Esophagus (tissue), 2 donors: Measurements from ENCODE around the gene RAB11B. TPM values are rescaled to one million over a fixed set of nuclear protein-coding genes. Genes with fewer than 3 reads are reported as not detected.
A peak's percentile ranks its signal among the peaks of the same experiment; 100 is the strongest.
"Not testable (repeated sequence)": the region's sequence is repeated elsewhere in the genome, so short reads cannot be mapped to it uniquely, and the experiment has no call there.

Source experiments
- H3K27ac ChIP-seq, 2 donors: one replicate each; pipeline ENCODE4 v1.5.1; 2013; ENCODE audit warnings: low read depth in 2 of 2, mild to moderate bottlenecking in 2 of 2, inconsistent platforms in 1 of 2, low read length in 1 of 2, moderate library complexity in 1 of 2
- H3K27me3 ChIP-seq, 2 donors: one replicate each; pipeline ENCODE4 v1.6.1; 2013; ENCODE audit warnings: low read length in 2 of 2, control low read depth in 1 of 2, mild to moderate bottlenecking in 1 of 2; ENCODE audit not compliant: insufficient read depth in 2 of 2, control insufficient read depth in 1 of 2
- H3K36me3 ChIP-seq, 2 donors: one replicate each; pipeline ENCODE4 v1.6.1; 2013; ENCODE audit warnings: low read length in 1 of 2; ENCODE audit not compliant: control insufficient read depth in 2 of 2, insufficient read depth in 2 of 2
- H3K4me1 ChIP-seq, 2 donors: one replicate each; pipeline ENCODE4 v1.6.1; 2013; ENCODE audit warnings: low read length in 1 of 2; ENCODE audit not compliant: control insufficient read depth in 2 of 2, insufficient read depth in 2 of 2
- H3K4me3 ChIP-seq, 2 donors: one replicate each; pipeline ENCODE4 v1.5.1; 2013; ENCODE audit warnings: low read length in 2 of 2, mild to moderate bottlenecking in 2 of 2, low read depth in 1 of 2, moderate library complexity in 1 of 2
- H3K9me3 ChIP-seq, 2 donors: one replicate each; pipeline ENCODE4 v1.6.1; 2013; ENCODE audit warnings: mild to moderate bottlenecking in 2 of 2, low read depth in 1 of 2, low read length in 1 of 2, moderate library complexity in 1 of 2; ENCODE audit not compliant: control insufficient read depth in 2 of 2, insufficient read depth in 1 of 2
- WGBS, 2 donors: extraction: QIAGEN DNeasy Blood & Tissue Kit; methylation state at CpG; one replicate each; pipeline ENCODE4 v1.1.7; 2013; 5-methylcytosine and 5-hydroxymethylcytosine counted together
- polyA plus RNA-seq, 2 donors: library from polyadenylated mRNA; stranded (reverse); fragments of 200-250 nt; gene quantifications; one replicate each; pipeline ENCODE4 v1.2.3, GENCODE V29; 2013
- donor health status: healthy with polysubstance abuse.
- donor health status: Bipolar disorder and iron deficiency.

The RAB11B gene
- polyA plus RNA-seq, 2 donors: 60.8 to 75.3 TPM

DNA sequence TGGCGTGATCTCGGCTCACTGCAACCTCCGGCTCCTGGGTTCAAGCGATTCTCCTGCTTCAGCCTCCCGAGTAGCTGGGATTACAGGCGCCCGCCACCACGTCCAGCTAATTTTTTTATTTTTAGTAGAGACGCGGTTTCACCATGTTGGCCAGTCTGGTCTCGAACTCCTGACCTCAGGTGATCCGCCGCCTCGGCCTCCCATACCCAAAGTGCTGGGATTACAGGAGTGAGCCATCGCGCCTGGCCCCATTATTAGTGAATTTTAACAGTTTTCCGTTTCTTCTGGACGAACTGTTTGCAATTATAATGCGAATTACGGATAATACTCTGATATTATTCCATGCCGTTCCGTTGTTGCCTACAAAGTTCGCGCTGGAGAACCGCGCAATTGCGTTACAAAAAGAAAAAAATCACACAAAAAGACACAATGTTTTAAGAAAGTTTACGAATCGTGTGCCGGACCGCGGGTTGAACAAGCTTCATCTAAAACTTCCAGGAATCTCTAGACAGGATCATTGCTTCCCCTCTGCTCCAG, 54.0 kb downstream of the RAB11B start:
- peak overlapping the region; percentile 41 to 42 for H3K4me3 ChIP-seq

GRCh38 chr19:8444677-8445487, 54.7 kb downstream of the RAB11B start, which contains the start of gene HNRNPM:
TSS of gene HNRNPM (plus strand) at chr19:8444975. CDS start at chr19:8444999, 24 bp downstream.
- no peaks in the 10 kb centered on the region for H3K27me3 ChIP-seq
- peaks cover 0 to 12% of the 10 kb centered on the region in 2 donors for H3K4me1 ChIP-seq
- peak within 1 kb of the TSS; percentile 94 to 98 for H3K27ac ChIP-seq
- peak within 1 kb of the TSS; percentile 87 to 97 for H3K4me3 ChIP-seq
- H3K36me3 ChIP-seq: peaks cover 0 to 3% of the 10 kb centered on the region in 2 donors
- WGBS, 2 donors: 0% methylated on average over 82 to 93 of the region's 93 CpGs
- no peaks in the 10 kb centered on the region for H3K9me3 ChIP-seq

More for the DNA sequence above, 54.0 kb downstream of the RAB11B start:
- 25 to 27% methylated on average over 32 of the region's 32 CpGs for WGBS, 2 donors
- H3K36me3 ChIP-seq, H3K27me3 ChIP-seq, H3K4me1 ChIP-seq, H3K9me3 ChIP-seq: not testable (repeated sequence)
- H3K27ac ChIP-seq: peak overlapping the region; percentile 91 to 94

DNA sequence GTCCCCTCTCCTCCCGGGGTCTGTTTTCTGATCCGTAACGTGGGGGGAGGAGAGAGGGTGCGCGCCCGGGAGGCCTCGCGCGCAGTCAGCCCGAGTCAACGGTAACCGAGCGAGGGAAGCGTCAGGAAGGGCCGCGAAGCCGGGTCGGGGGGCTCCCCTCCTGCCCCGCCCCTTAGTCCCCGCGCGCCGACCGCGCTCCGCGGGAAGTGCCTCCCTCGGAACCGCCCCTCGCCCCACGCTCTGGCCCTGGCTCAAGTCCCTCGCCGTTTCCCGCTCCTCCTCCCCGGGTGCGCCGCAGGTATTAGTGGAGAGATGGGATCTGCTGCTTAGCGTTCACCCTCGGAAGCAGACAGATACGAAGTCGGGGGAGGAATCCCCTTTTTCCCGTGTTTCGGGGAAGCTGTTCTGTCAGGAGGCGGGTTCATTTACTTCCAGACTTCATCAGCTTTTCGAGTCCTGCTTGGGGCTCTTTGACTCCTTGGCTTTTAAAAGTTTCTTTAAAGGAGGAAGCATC, 55.4 kb downstream of the RAB11B start:
- Histone ChIP-seq H3K27me3 (no peaks in the 10 kb centered on the region), H3K4me1 (peaks cover 0 to 18% of the 10 kb centered on the region in 2 donors), H3K9me3 (no peaks in the 10 kb centered on the region), H3K4me3 (peak overlapping the region; percentile 87 to 97), H3K36me3 (peaks cover 0 to 3% of the 10 kb centered on the region in 2 donors), H3K27ac (peak overlapping the region; percentile 94 to 98)
- 0 to 1% methylated on average over 43 to 45 of the region's 45 CpGs for WGBS, 2 donors

GRCh38 chr19:8446061-8446709, 56.0 kb downstream of the RAB11B start:
- H3K27ac ChIP-seq: peak overlapping the region; percentile 94 to 98
- WGBS, 2 donors: 19 to 23% methylated on average over 16 of the region's 16 CpGs
- H3K27me3 ChIP-seq: no peaks in the 10 kb centered on the region
- H3K9me3 ChIP-seq: no peaks in the 10 kb centered on the region
- H3K4me3 ChIP-seq: peak overlapping the region; percentile 87 to 97
- H3K4me1 ChIP-seq: peaks cover 0 to 18% of the 10 kb centered on the region in 2 donors
- peaks cover 0 to 3% of the 10 kb centered on the region in 2 donors for H3K36me3 ChIP-seq

GRCh38 chr19:8449830-8450229, 59.7 kb downstream of the RAB11B start:
- peak overlapping the region; percentile 54 to 82 for H3K27ac ChIP-seq
- no peaks in the 10 kb centered on the region for H3K9me3 ChIP-seq
- no peaks in the 10 kb centered on the region for H3K27me3 ChIP-seq
- H3K4me3 ChIP-seq: no peak overlapping the region
- peaks cover 4 to 6% of the 10 kb centered on the region in 2 donors for H3K36me3 ChIP-seq
- 51 to 56% methylated on average over 7 of the region's 8 CpGs for WGBS, 2 donors
- peaks cover 3 to 26% of the 10 kb centered on the region in 2 donors for H3K4me1 ChIP-seq

DNA sequence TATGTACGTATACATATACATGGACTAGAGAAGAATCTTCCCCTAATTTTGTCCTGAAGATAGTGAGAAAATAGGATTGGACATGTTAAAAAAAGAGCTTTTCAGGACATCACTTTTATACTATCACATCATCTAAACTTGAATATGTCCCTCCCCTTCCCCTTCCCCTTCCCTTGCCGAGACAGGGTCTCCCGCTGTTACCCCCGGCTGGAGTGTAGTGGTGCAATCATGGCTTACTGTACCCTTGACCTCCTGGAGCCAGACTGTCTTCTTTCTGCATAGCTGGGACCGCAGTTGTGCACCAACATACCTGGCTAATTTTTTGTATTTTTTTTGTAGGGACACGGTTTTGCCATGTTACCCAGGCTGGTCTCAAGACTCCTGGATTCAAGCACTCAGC, 61.2 kb downstream of the RAB11B start:
- Histone ChIP-seq H3K4me1 (peaks cover 3 to 25% of the 10 kb centered on the region in 2 donors), H3K36me3 (peaks cover 7 to 9% of the 10 kb centered on the region in 2 donors), H3K9me3 (no peaks in the 10 kb centered on the region), H3K27me3 (no peaks in the 10 kb centered on the region), H3K4me3 (no peak overlapping the region), H3K27ac (peak overlapping the region; percentile 12 to 67)
- WGBS, 2 donors: 60 to 68% methylated on average over 6 of the region's 6 CpGs

- peak overlapping the region; percentile 12 to 67 for H3K27ac ChIP-seq
- no peaks in the 10 kb centered on the region for H3K9me3 ChIP-seq
- H3K27me3 ChIP-seq: no peaks in the 10 kb centered on the region
- peaks cover 3 to 25% of the 10 kb centered on the region in 2 donors for H3K4me1 ChIP-seq
- peaks cover 7 to 10% of the 10 kb centered on the region in 2 donors for H3K36me3 ChIP-seq
- WGBS, 2 donors: 38 to 42% methylated on average over 3 of the region's 3 CpGs
- no peak overlapping the region for H3K4me3 ChIP-seq
Measured at GRCh38 chr19:8451885-8452284, 61.7 kb downstream of the RAB11B start.

DNA sequence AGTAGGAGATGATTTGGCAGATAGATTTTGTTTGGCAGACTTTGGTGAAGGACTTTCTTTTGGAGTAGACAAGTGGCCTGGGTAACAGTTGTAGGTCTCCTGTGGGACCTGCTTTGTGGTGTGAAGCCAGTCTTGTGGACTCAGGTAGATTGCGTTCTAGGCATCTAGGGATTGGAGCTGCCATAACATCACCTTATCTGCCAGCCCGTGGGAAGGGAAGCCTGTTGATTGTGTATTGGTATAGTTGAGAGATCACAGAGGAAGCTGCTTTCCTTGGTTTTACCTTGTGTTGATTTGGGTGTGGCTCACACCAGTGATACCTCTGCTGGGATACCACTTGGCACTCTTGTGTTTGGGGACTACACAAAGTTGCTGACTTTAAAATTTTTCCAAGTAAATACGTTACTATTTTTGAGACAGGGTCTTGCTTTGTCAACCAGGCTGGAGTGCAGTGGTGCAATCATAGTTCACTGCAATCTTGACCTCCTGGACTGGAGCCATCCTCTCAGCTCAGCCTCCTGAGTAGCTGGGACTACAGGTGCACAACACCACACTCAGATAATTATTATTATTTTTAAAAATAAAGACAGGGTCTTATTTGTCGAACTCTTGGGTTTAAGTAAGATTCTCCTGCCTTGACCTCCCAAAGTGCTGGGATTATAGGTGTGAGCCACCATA, 62.4 kb downstream of the RAB11B start:
- H3K9me3 ChIP-seq: no peaks in the 10 kb centered on the region
- no peaks in the 10 kb centered on the region for H3K27me3 ChIP-seq
- 60 to 62% methylated on average over 4 of the region's 4 CpGs for WGBS, 2 donors
- peak overlapping the region in 1 of 2 donors; percentile 68 for H3K27ac ChIP-seq
- H3K4me1 ChIP-seq: peaks cover 3 to 21% of the 10 kb centered on the region in 2 donors
- no peak overlapping the region for H3K4me3 ChIP-seq
- peaks cover 7 to 10% of the 10 kb centered on the region in 2 donors for H3K36me3 ChIP-seq

DNA sequence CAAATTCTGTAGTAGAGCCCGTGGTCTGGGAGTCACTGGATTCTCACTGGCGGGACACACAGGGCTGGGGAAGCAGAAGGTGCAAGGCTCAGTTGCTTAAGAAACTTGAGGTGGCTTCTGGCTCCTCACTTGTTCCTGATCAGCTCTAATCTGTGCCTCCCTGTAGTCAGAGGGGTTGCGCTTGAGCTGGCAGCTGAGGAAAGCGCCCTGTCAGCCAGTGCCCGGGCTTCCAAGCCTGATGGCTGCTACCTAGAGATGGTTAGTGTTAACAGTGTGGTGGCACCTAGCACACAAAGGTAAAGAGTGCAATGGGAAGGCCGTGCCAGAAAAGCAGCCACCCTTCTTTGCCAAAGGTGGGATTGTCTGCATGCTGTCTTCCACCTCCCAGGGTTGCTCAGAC, 63.5 kb downstream of the RAB11B start:
- 81 to 85% methylated on average over 6 of the region's 6 CpGs for WGBS, 2 donors
- Histone ChIP-seq H3K27me3 (no peaks in the 10 kb centered on the region), H3K4me1 (peaks cover 3 to 21% of the 10 kb centered on the region in 2 donors), H3K4me3 (no peak overlapping the region), H3K36me3 (peaks cover 7 to 10% of the 10 kb centered on the region in 2 donors), H3K9me3 (no peaks in the 10 kb centered on the region), H3K27ac (no peak overlapping the region)
